Measurements from ENCODE around the gene WNT1.

DNA sequence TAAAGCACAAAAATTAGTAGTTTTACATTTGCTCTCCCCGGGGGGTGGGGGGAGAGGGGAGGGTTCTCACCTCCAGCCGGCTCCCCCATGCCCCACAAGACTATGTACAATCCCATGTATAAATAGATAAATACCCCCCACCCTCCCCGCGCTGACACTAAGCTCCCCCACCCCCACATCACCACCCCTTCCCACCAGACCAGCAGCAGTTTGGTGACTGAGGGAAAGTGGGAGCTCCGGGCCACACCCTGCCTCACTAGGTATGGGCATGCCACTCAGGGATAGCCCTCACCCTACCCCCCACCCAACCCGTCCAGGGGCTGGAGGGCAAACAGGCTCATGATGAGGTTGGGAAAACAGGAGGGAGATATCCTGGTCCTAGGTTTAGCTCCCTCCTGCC lies 42.3 kb downstream of the WNT1 start:
- TF ChIP-seq, protein P1, sequence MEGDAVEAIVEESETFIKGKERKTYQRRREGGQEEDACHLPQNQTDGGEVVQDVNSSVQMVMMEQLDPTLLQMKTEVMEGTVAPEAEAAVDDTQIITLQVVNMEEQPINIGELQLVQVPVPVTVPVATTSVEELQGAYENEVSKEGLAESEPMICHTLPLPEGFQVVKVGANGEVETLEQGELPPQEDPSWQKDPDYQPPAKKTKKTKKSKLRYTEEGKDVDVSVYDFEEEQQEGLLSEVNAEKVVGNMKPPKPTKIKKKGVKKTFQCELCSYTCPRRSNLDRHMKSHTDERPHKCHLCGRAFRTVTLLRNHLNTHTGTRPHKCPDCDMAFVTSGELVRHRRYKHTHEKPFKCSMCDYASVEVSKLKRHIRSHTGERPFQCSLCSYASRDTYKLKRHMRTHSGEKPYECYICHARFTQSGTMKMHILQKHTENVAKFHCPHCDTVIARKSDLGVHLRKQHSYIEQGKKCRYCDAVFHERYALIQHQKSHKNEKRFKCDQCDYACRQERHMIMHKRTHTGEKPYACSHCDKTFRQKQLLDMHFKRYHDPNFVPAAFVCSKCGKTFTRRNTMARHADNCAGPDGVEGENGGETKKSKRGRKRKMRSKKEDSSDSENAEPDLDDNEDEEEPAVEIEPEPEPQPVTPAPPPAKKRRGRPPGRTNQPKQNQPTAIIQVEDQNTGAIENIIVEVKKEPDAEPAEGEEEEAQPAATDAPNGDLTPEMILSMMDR (IDR thresholded peaks at IDR 0.05) = no peak
- no peak for TF ChIP-seq EZH2 (IDR thresholded peaks at IDR 0.05)
